Thymus (tissue), 14 donors: ENCODE results near the gene BHMT. TPM values are rescaled to one million over a fixed set of nuclear protein-coding genes. Genes with fewer than 3 reads are reported as not detected.
A peak's percentile ranks its signal among the peaks of the same experiment; 100 is the strongest.

ENCODE experiments used
- DNase-seq, 9 donors: peaks; one replicate each; pipeline ENCODE4 v3.0.0-alpha.2; 2013; ENCODE audit warnings: low spot score in 9 of 9, low read depth in 6 of 9, missing footprints in 1 of 9
- H3K27ac ChIP-seq, 2 donors: one replicate each; pipeline ENCODE4 v1.5.1; 2013; ENCODE audit warnings: control low read depth in 1 of 2, low read depth in 1 of 2, low read length in 1 of 2, mild to moderate bottlenecking in 1 of 2, moderate library complexity in 1 of 2
- H3K27me3 ChIP-seq, 2 donors: one replicate each; pipeline ENCODE4 v1.5.1; 2013; ENCODE audit warnings: low read length in 1 of 2; ENCODE audit not compliant: control insufficient read depth in 2 of 2, insufficient read depth in 1 of 2
- H3K36me3 ChIP-seq, 2 donors: one replicate each; pipeline ENCODE4 v1.5.1; 2013; ENCODE audit warnings: low read length in 1 of 2, mild to moderate bottlenecking in 1 of 2, moderate library complexity in 1 of 2; ENCODE audit not compliant: control insufficient read depth in 2 of 2, insufficient read depth in 2 of 2
- H3K4me1 ChIP-seq, 2 donors: one replicate each; pipeline ENCODE4 v1.5.1; 2013; ENCODE audit warnings: low read length in 2 of 2; ENCODE audit not compliant: control insufficient read depth in 2 of 2, insufficient read depth in 2 of 2
- H3K4me3 ChIP-seq, 2 donors: one replicate each; pipeline ENCODE4 v1.5.1; 2013; ENCODE audit warnings: low read length in 2 of 2, control low read depth in 1 of 2, mild to moderate bottlenecking in 1 of 2
- H3K9me3 ChIP-seq, 2 donors: one replicate each; pipeline ENCODE4 v1.5.1; 2013; ENCODE audit warnings: low read length in 1 of 2, mild to moderate bottlenecking in 1 of 2; ENCODE audit not compliant: control insufficient read depth in 2 of 2, insufficient read depth in 1 of 2
- WGBS: extraction: QIAGEN DNeasy Blood & Tissue Kit; methylation state at CpG from one replicate; pipeline ENCODE4 v1.1.7; 2013; 5-methylcytosine and 5-hydroxymethylcytosine counted together
- long read RNA-seq, 10 donors: transcript quantifications; one replicate each; lab custom pipeline, GENCODE V29; 2026
- polyA plus RNA-seq: library from polyadenylated mRNA; stranded (reverse); fragments of 200-250 nt; gene quantifications from one replicate; pipeline ENCODE4 v1.2.3, GENCODE V29; 2013
- total RNA-seq: library from RNA; stranded (reverse); fragments of 120-200 nt; gene quantifications from one replicate; pipeline ENCODE4 v1.2.4, GENCODE V29; 2013
- donor health status: healthy.

BHMT gene, protein sequence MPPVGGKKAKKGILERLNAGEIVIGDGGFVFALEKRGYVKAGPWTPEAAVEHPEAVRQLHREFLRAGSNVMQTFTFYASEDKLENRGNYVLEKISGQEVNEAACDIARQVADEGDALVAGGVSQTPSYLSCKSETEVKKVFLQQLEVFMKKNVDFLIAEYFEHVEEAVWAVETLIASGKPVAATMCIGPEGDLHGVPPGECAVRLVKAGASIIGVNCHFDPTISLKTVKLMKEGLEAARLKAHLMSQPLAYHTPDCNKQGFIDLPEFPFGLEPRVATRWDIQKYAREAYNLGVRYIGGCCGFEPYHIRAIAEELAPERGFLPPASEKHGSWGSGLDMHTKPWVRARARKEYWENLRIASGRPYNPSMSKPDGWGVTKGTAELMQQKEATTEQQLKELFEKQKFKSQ
- total RNA-seq (0.14 TPM), polyA plus RNA-seq (0.25 TPM)
- long read RNA-seq, donor 1: 0 reads
- long read RNA-seq, donor 2: 0 reads
- long read RNA-seq, donor 3: 0 reads
- long read RNA-seq, donor 4: 0 reads
- long read RNA-seq, donor 5, transcript BHMT-201 (8 exons, 2,502 nt): major isoform, 23 of 31 reads
- long read RNA-seq, donor 5, partial matches to known transcripts: 7 of 31 reads
- long read RNA-seq, donor 5, other reads (novel, unspliced or antisense): 0 of 31 reads
- long read RNA-seq, donor 6, partial matches to known transcripts: 0 of 1 reads
- long read RNA-seq, donor 6, other reads (novel, unspliced or antisense): 0 of 1 reads
- long read RNA-seq, donor 7: 0 reads
- long read RNA-seq, donor 8: 0 reads
- long read RNA-seq, donor 9: 0 reads
- long read RNA-seq, donor 10: 0 reads

DNA sequence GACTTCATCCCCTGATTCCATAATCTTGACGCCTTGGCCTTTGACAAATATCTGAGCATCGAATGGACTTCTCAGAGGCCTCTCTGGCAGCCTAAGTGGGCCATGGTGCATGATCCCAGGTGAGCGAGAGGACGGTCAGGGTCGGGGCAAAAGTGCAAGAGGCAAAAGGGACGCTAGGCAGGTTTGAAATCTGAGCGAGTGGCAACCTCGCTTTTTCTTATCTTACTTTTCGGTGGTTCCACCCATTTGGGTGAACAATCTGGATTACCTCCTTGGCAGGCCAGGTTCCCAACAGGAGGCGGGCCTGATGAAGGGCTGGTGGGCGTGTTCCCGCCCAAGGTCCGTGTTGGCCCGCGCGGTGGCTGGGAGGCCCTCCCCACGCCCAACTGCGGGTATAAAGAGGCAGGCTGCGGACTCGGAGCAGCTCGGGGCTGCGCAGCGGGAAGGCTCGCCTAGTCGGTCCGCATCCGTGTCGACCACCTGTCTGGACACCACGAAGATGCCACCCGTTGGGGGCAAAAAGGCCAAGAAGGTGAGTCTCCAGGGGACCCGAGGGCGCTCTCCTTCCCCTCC lies at the start of gene BHMT:
TSS of gene BHMT (plus strand) at position 423 of the 573 bp plus-strand sequence. CDS start at position 500, 77 bp downstream.
- no peak within 1 kb of the TSS for H3K27ac ChIP-seq
- 41% methylated on average over 32 of the region's 32 CpGs for WGBS
- no peak within 1 kb of the TSS for H3K4me3 ChIP-seq
- DNase-seq: no peak
- peaks cover 20 to 54% of the 10 kb centered on the region in 2 donors for H3K27me3 ChIP-seq
- no peaks in the 10 kb centered on the region for H3K36me3 ChIP-seq
- H3K4me1 ChIP-seq: peaks cover 0 to 11% of the 10 kb centered on the region in 2 donors
- peaks cover 0 to 2% of the 10 kb centered on the region in 2 donors for H3K9me3 ChIP-seq

DNA sequence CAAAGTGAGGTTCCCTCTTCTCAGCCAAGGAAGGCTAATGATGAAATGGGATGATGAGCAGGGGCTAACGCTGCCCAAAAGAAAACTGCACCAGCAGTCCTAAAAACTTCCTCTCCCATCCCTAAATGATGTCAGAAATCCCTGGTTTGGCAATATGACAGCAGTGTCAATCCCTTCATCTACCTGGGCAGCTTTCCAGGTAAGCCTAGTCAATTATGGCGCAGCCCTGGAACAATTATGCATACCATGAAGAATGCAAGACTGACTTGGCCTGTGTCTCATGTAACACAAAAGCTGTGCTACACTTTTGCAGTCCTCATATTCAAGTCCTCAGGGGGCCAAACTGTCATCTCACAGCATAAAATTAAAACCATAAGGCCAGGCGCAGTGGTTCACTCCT lies 49.2 kb upstream of the BHMT start:
- H3K27me3 ChIP-seq: no peaks in the 10 kb centered on the region
- no peak overlapping the region for H3K4me3 ChIP-seq
- WGBS: 91% methylated on average over 3 of the region's 3 CpGs
- H3K9me3 ChIP-seq: no peaks in the 10 kb centered on the region
- no peaks in the 10 kb centered on the region for H3K36me3 ChIP-seq
- DNase-seq: no peak
- no peaks in the 10 kb centered on the region for H3K4me1 ChIP-seq
- no peak overlapping the region for H3K27ac ChIP-seq

DNA sequence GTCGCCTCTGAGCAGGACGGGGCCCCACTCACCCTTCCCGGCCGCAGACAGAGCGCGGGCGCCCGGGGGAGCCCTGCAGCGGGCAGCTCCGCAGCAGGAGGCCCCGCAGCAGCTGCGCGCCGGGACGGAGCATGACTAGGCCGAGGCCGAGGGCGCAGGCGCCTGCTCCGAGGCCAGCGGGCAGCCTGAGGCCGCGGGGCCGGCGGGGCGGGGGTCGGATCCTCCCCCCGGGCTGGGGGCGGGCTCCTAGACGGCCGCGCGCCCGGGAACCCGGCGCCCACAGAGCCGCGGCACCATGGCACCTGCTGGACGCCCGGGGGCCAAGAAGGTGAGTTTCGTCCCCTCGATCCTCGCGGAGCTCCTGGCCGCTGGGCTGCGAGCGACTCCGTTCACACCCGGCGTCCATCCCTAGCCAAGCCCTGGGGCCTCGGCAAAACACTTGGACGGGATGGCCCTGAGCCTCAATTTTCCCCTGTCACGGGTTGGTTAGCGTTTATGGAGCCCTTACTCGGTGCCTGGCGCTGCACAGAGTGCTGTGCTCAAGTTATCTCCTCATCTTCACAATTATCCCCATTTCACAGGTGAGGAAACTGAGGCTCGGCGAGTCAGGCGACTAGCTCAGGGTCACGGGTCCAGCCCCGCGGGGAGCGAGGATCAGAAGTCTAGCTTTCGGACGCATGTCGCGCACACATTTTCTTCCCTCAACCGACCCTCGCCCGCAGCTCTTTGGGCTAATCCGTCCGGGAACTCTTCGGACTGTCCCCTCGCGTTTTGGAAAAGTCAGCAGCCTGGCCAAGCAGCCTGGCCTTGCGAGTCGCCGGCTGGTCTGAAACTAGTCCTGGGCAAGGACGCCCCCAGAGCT lies 41.9 kb upstream of the BHMT start, which contains the start of the genes BHMT2 and DMGDH:
TSS of gene BHMT2 (plus strand) at position 280 of the 862 bp plus-strand sequence. CDS start at position 296, 16 bp downstream.
TSS of gene DMGDH (minus strand) at position 187 of the 862 bp plus-strand sequence. CDS start at position 133, 54 bp downstream.
- H3K4me1 ChIP-seq: no peaks in the 10 kb centered on the region
- WGBS: 37% methylated on average over 79 of the region's 79 CpGs
- peak within 1 kb of the TSS in 1 of 2 donors; percentile 17 for H3K4me3 ChIP-seq
- H3K9me3 ChIP-seq: no peaks in the 10 kb centered on the region
- no peak for DNase-seq
- no peak within 1 kb of the TSS for H3K27ac ChIP-seq
- peaks cover 13 to 18% of the 10 kb centered on the region in 2 donors for H3K27me3 ChIP-seq
- H3K36me3 ChIP-seq: no peaks in the 10 kb centered on the region

DNA sequence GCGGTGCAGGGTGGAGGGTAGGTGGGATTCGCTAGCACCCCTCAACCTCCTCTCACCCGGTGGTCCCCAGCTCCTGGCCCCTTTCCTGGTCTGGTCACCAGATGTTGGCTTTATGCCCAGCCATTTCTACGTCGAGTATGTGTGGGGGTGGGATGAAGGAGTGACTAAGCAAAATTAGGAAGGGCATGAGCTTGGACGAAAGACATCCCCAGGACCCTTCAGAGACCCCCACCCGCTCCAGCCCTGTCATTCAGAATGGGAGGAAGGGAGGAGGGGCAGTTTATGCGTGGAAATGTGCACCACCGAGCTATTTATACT lies 41.3 kb upstream of the BHMT start:
- no peaks in the 10 kb centered on the region for H3K9me3 ChIP-seq
- H3K4me1 ChIP-seq: no peaks in the 10 kb centered on the region
- peaks cover 13 to 18% of the 10 kb centered on the region in 2 donors for H3K27me3 ChIP-seq
- no peaks in the 10 kb centered on the region for H3K36me3 ChIP-seq
- DNase-seq: no peak
- H3K4me3 ChIP-seq: no peak overlapping the region
- 61% methylated on average over 9 of the region's 9 CpGs for WGBS
- H3K27ac ChIP-seq: no peak overlapping the region

DNA sequence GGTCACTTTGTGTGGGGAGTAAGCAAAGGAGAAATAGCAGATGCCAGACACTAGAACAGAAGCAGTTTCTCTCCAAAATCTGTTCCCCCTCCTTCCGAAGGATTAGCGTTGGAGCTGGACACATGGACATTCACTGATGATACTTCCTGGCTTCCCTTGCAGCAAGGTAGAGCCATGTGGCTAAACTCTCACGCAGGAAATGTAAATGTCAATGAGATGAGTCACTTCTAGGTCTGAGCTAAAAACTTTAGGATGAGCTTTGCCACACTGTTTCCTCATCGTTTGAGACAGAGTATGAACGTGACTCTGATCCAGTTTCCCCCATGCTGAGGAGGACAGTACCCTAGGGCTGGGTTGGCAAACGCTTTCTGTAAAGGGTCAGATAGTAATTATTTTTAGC lies 37.0 kb upstream of the BHMT start:
- WGBS: 95% methylated on average over 6 of the region's 6 CpGs
- H3K9me3 ChIP-seq: no peaks in the 10 kb centered on the region
- H3K27ac ChIP-seq: no peak overlapping the region
- H3K27me3 ChIP-seq: peaks cover 6 to 8% of the 10 kb centered on the region in 2 donors
- no peaks in the 10 kb centered on the region for H3K4me1 ChIP-seq
- no peak overlapping the region for H3K4me3 ChIP-seq
- no peak for DNase-seq
- H3K36me3 ChIP-seq: no peaks in the 10 kb centered on the region

DNA sequence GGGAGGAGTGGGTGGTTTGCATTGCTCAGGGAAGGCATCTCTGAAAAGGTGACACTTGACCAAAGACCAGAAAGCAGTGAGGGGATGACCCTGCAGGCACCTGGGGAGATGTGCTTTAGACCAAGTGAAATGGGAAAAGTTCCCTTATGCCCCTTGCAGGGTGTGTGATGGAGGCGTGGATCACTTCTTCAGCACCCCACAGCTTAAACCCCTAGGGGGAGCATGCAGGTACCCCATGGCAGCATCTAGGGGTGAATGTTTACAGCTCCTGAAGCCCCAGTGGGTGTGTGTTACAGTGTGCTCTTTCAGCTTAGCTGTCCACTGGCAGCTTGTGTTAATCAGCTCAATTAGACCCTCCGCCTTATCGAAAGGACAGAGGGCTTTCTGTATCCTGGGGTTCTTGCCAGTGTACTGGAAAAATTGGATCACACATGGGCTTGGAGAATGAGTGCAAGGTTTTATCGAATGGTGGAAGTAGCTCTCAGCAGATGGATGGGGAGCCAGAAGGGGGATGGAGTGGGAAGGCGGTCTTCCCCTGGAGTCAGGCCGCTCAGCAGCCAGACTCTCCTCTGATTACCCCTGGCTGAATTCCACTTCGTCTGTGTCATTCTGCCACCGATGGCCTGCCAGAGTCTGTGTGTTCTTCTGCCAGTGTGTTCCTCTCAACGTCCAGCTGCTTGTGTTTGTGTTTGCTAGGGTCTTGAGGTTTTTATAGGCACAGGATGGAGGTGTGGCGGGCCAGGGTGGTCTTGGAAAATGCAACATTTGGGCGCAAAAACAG lies 35.8 kb upstream of the BHMT start:
- Histone ChIP-seq H3K4me1 (no peaks in the 10 kb centered on the region), H3K4me3 (no peak overlapping the region), H3K27me3 (no peaks in the 10 kb centered on the region), H3K36me3 (no peaks in the 10 kb centered on the region), H3K9me3 (no peaks in the 10 kb centered on the region), H3K27ac (no peak overlapping the region)
- WGBS: 95% methylated on average over 11 of the region's 11 CpGs
- no peak for DNase-seq

DNA sequence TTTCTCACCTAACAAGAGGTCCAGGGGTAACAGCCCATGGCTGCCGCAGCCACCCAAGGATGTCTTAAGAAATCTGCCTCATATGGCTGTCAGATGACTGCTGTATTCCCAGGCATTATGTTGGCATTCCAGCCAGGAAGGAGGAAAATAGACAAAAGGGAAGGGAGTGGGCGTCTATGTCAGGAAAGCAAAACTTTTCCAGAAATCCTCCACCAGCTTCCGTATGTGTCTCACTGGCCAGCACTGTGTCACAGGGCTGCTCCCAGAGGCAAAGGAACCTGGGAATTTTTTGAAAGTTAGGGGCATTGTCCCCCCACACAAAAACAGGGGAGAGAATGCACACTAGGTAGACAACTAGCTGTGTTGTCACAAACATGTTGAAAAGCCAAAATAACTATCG lies 34.8 kb upstream of the BHMT start:
- H3K27me3 ChIP-seq: no peaks in the 10 kb centered on the region
- DNase-seq: no peak
- no peak overlapping the region for H3K27ac ChIP-seq
- no peaks in the 10 kb centered on the region for H3K9me3 ChIP-seq
- H3K4me1 ChIP-seq: no peaks in the 10 kb centered on the region
- H3K36me3 ChIP-seq: no peaks in the 10 kb centered on the region
- H3K4me3 ChIP-seq: no peak overlapping the region
- 97% methylated on average over 4 of the region's 4 CpGs for WGBS
